Panc1 (cell line): ENCODE results near the gene RRP36. TPM values are rescaled to one million over a fixed set of nuclear protein-coding genes. Genes with fewer than 3 reads are reported as not detected.
A peak's percentile ranks its signal among the peaks of the same experiment; 100 is the strongest.

Experiments
- ATAC-seq: fragments of 200-7000 bp; cut with Tn5 transposase; 2 replicates; pipeline ENCODE4 v1.9.1; 2020; ENCODE audit warnings: mild to moderate bottlenecking, moderate library complexity
- BruUV-seq: library from RNA; stranded (reverse); fragments of 400-500 nt; replicated peaks from 2 replicates; lab custom pipeline; 2021; lab: Mats Ljungman, UMichigan
- CTCF ChIA-PET: fragments of 300-600 bp; sonication (Branson Sonifier 250); formaldehyde crosslinking; loops from one replicate; lab custom pipeline; 2022; ENCODE audit warnings: antibody characterized with exemption; lab: Charles Lee
- POLR2A ChIA-PET: fragments of 300-600 bp; sonication (Branson Sonifier 250); formaldehyde crosslinking; loops from one replicate; lab custom pipeline; 2022; ENCODE audit warnings: antibody characterized with exemption; lab: Charles Lee
- DNase-seq: peaks from one replicate; pipeline ENCODE4 v3.0.0-alpha.2; 2010; ENCODE audit warnings: low read depth, low spot score
- H3K27ac ChIP-seq: 2 replicates; pipeline ENCODE4 v1.5.1; 2011; ENCODE audit warnings: mild to moderate bottlenecking, low read length, inconsistent platforms
- H3K27me3 ChIP-seq: fragments of 200-500 bp; sonication (Bioruptor generic); 2 replicates; pipeline ENCODE4 v1.6.0; 2014; ENCODE audit warnings: low read length, inconsistent platforms; ENCODE audit not compliant: control insufficient read depth, insufficient read depth
- H3K36me3 ChIP-seq: fragments of 200-500 bp; sonication (Bioruptor generic); 2 replicates; pipeline ENCODE4 v1.5.1; 2014; ENCODE audit warnings: inconsistent platforms, mild to moderate bottlenecking, low read length, moderate library complexity; ENCODE audit not compliant: control insufficient read depth, insufficient read depth
- H3K4me1 ChIP-seq: 2 replicates; pipeline ENCODE4 v1.5.1; 2011; ENCODE audit warnings: inconsistent platforms, mild to moderate bottlenecking, low read length, moderate library complexity; ENCODE audit not compliant: control insufficient read depth, insufficient read depth
- H3K4me3 ChIP-seq, 2 experiments: 2 replicates each; pipeline ENCODE4 v1.5.1; 2011 to 2012; ENCODE audit warnings: low read depth in 2 of 2, low read length in 2 of 2, mild to moderate bottlenecking in 2 of 2, inconsistent platforms in 1 of 2, moderate library complexity in 1 of 2
- H3K9me3 ChIP-seq: fragments of 200-500 bp; sonication (Bioruptor generic); 2 replicates; pipeline ENCODE4 v1.5.1; 2014; ENCODE audit warnings: low read depth, mild to moderate bottlenecking, inconsistent platforms, low read length, moderate library complexity; ENCODE audit not compliant: control insufficient read depth, insufficient read depth
- CTCF ChIP-seq: fragments of 450-650 bp; IDR thresholded peaks from 2 replicates; pipeline ENCODE4 v1.5.1; 2017; ENCODE audit warnings: mild to moderate bottlenecking
- POLR2AphosphoS5 ChIP-seq: IDR thresholded peaks from 2 replicates; pipeline ENCODE4 v1.6.1; 2012; ENCODE audit warnings: mild to moderate bottlenecking, low read depth, low read length, moderate library complexity
- REST ChIP-seq, 2 experiments: IDR thresholded peaks; 2 replicates each; pipeline ENCODE4 v1.6.1; 2011 to 2012; ENCODE audit warnings: low read depth in 2 of 2, control low read depth in 1 of 2, low read length in 1 of 2, mild to moderate bottlenecking in 1 of 2, moderate library complexity in 1 of 2; ENCODE audit not compliant: insufficient read depth in 1 of 2
- SIN3A ChIP-seq: IDR thresholded peaks from 2 replicates; pipeline ENCODE4 v1.6.1; 2012; ENCODE audit warnings: low read depth, mild to moderate bottlenecking, low read length, moderate library complexity, borderline replicate concordance; ENCODE audit not compliant: insufficient read depth
- TCF7L2 ChIP-seq: IDR thresholded peaks from 2 replicates; pipeline ENCODE4 v1.6.1; 2011; ENCODE audit warnings: mild to moderate bottlenecking, low read depth, low read length, inconsistent platforms
- in situ Hi-C: cut with HindIII; loops from 2 replicates; pipeline ENCODE4 v1.10.0; 2016; ENCODE audit warnings: low sequenced_read_pairs, low pct_unique_long_range_greater_than_20kb
- intact Hi-C: fragments of 100-400 bp; cut with micrococcal nuclease; formaldehyde crosslinking; loops from one replicate; pipeline ENCODE4 v1.10.0; 2022; ENCODE audit not compliant: unreplicated experiment
- total RNA-seq: library from RNA; stranded (reverse); gene quantifications from one replicate; pipeline ENCODE4 v1.2.1, GENCODE V29; 2021; ENCODE audit not compliant: unreplicated experiment

RRP36 gene
- total RNA-seq, 1 experiment from 2014 or later, result 106 TPM

GRCh38 chr6:43011207-43011606 lies 10.2 kb upstream of the RRP36 start:
- no peak for ATAC-seq
- Histone ChIP-seq H3K27me3 (no peaks in the 10 kb centered on the region), H3K4me1 (peaks cover 18% of the 10 kb centered on the region), H3K9me3 (no peaks in the 10 kb centered on the region), H3K4me3 (no peak overlapping the region), H3K27ac (no peak overlapping the region), H3K36me3 (peaks cover 23% of the 10 kb centered on the region)
- TF ChIP-seq SIN3A (no peak), TCF7L2 (no peak), REST (IDR thresholded peaks at IDR 0.05; ENCODE audit: insufficient read depth in 1 of 2, low read depth in 2 of 2, low read length in 1 of 2) (no peak), POLR2AphosphoS5 (no peak), CTCF (no peak)
- BruUV-seq, result no TSS peak
- DNase-seq, result no peak
- in situ Hi-C loops, result no loop called here
- ChIA-PET POLR2A (no interaction called here), CTCF (interaction anchor here (0.7 kb wide), 1 partner anchor 82 kb away, joined by 4 read pairs; the partner anchor contains the start of gene CNPY3)
- intact Hi-C loops, result loop anchor here (5.0 kb wide), 1 partner anchor 109 kb away; no protein-coding TSS in a partner anchor

- ChIA-PET POLR2A (interaction anchor here (0.6 kb wide), 1 partner anchor 37 kb away, joined by 5 read pairs; no protein-coding TSS in a partner anchor), CTCF (no interaction called here)
- ATAC-seq (no peak), DNase-seq (no peak)
- H3K27me3 ChIP-seq, result no peaks in the 10 kb centered on the region
- peaks cover 22% of the 10 kb centered on the region for H3K36me3 ChIP-seq
- intact Hi-C loops, result loop anchor here (5.0 kb wide), 1 partner anchor 110 kb away; no protein-coding TSS in a partner anchor
- in situ Hi-C loops, result no loop called here
- peaks cover 20% of the 10 kb centered on the region for H3K4me1 ChIP-seq
- no peak for TF ChIP-seq POLR2AphosphoS5
- no peak for TF ChIP-seq CTCF
- no peak for TF ChIP-seq REST (IDR thresholded peaks at IDR 0.05; ENCODE audit: insufficient read depth in 1 of 2, low read depth in 2 of 2, low read length in 1 of 2)
- no peak for TF ChIP-seq SIN3A
- no peak for TF ChIP-seq TCF7L2
- peak overlapping the region; percentile 71 for H3K27ac ChIP-seq
- H3K9me3 ChIP-seq, result no peaks in the 10 kb centered on the region
- BruUV-seq, result no TSS peak
- peak overlapping the region; percentile 80 to 87 for H3K4me3 ChIP-seq
Measured at GRCh38 chr6:43012364-43012763, 9.1 kb upstream of the RRP36 start.
